ENCODE results near the gene SNX27.

DNA sequence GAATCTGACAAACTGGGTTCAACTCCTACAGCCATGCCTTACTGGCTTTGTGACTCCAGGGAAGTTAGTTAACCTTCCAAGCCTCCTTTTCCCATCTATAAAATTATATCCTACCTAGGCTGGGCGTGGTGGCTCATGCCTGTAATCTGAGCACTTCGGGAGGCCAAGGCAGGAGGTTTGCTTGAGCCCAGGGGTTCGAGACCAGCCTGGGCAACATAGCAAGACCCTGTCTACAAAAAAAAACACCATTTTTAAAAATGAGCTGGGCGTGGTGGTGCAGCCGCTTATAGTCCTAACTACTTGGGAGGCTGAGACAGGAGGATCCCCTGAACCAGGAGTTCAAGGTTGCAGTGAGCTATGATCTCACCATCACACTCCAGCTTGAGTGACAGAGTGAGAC is 89.7 kb downstream of the SNX27 start:
- TF ChIP-seq ZNF232 (CRISPR knock-in tag; IDR thresholded peaks at IDR 0.05) (no peak), E2F5 (CRISPR knock-in tag; IDR thresholded peaks at IDR 0.05) (no peak), E2F4 (CRISPR knock-in tag; IDR thresholded peaks at IDR 0.05; ENCODE audit: borderline replicate concordance, low read depth) (no peak), KAT7 (CRISPR knock-in tag; IDR thresholded peaks at IDR 0.05; ENCODE audit: borderline replicate concordance) (no peak), CTCF (IDR thresholded peaks at IDR 0.05) (no peak)
- TF ChIP-seq, protein P1, sequence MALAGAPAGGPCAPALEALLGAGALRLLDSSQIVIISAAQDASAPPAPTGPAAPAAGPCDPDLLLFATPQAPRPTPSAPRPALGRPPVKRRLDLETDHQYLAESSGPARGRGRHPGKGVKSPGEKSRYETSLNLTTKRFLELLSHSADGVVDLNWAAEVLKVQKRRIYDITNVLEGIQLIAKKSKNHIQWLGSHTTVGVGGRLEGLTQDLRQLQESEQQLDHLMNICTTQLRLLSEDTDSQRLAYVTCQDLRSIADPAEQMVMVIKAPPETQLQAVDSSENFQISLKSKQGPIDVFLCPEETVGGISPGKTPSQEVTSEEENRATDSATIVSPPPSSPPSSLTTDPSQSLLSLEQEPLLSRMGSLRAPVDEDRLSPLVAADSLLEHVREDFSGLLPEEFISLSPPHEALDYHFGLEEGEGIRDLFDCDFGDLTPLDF (CRISPR knock-in tag; IDR thresholded peaks at IDR 0.05), result no peak

Data from WTC11 (cell line).